Measurements from ENCODE around the gene PRKCQ.

Gene PRKCQ

DNA sequence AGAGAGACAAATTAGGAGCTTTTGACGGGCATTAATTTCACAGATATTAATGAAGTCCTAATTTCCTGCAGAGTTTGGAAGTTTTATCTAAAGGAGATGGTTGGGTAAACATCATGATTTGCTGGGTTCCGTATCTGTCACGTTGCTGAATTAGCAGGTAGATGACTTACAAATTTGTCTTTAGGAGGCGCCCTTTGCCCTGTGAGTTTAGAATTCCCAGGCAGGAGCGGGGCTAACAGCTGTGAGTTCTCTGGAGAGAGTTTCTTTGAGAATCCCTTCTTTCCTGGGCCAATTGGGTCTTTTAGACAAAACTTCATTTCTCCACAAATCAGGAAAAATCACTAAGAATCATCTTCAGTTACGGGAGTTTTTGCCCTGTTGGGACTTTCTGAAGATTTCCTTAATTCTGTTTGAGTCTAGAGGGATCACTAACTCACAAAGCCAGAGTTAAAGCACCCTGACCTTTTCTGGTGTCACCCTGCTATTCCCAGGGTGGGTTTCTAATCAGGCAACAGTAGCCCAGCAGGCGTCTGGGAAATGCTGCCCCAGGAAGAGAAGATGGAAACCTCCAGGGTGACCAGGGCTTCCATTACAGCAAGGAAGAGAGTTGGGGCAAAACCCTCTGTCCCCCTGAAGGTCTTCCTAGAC lies 63.7 kb downstream of the PRKCQ start:
- no peak for DNase-seq

GRCh38 chr10:6514844-6515780 lies 65.0 kb downstream of the PRKCQ start:
- DNase-seq = no peak

- DNase-seq = no peak
Observed at GRCh38 chr10:6514180-6514579, 65.9 kb downstream of the PRKCQ start.

DNA sequence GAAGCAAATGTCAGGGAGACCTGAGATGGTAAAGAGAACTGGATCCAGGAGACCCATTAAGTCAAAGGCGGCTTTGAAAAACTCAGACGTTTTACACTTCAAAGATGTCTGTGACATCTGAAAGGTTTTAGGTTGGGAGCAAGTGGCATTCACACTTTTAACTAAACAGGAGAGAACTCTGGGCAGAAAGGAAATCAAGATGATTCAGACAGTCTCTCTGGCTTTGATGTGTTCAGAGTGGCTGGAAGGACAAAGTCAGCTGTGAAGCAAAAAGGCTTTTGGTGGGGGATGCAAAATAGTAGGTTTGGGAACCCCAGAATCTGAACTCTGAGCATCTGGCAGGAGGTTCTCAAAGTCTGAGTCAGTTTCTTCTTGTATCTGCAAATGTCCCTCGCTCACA lies 66.6 kb downstream of the PRKCQ start:
- no peak for DNase-seq

DNA sequence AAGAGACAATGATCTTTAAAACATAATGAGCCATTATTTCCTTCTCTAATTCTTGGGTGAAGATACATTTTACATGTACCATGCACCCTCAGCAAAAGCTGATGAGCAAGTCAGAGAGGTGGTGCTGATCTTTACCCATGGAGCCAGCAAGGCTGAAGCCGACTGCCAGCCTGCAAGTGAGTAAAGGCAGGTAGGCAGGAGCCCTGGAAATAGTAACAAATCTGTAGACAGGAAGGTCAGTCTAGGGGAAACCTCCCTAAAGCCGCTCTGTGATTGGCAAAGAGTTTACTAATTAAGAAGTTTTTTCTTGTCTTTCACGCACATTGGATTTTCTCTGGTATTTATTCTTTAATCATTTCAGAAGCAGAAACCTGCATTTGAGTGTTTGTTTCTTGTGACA lies 67.9 kb downstream of the PRKCQ start:
- DNase-seq = no peak

DNA sequence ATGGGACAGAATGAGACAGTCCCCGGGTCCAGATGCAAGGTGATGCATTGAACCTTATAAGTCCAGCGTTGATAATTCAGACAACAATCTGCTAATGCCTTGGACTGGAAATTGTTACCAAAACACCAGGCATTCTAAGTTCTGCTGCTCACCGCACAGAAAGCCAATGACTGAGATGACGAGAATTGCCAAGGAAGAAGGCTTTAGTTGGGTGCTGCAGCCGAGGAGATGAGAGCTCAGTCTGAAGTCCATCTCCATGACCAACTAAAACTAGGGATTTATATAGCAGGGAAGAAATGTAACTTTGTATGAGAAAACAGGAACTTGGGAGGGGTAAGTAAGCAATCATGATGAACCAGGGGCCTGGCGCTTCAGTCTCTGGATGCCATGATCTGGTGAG lies 68.7 kb downstream of the PRKCQ start:
- DNase-seq = no peak

DNA sequence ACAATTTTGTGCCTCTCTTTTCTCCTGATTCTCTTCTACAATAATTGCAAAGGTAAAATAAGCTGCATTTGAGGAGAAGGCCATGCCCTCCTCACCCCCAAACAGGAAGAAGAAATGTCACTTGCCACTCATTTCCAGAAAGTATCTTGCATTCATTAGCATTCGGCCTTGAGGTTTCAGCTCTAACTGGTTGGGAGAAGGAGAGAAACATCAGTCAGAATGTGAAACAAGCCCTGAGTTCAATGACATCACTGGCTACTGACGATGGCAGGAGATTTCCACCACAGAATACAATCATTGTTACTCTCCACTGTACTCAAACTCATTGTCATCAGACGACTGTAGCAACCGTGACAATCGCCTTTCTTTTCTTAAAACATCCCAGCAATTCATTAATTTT lies 72.8 kb downstream of the PRKCQ start:
- no peak for DNase-seq

DNA sequence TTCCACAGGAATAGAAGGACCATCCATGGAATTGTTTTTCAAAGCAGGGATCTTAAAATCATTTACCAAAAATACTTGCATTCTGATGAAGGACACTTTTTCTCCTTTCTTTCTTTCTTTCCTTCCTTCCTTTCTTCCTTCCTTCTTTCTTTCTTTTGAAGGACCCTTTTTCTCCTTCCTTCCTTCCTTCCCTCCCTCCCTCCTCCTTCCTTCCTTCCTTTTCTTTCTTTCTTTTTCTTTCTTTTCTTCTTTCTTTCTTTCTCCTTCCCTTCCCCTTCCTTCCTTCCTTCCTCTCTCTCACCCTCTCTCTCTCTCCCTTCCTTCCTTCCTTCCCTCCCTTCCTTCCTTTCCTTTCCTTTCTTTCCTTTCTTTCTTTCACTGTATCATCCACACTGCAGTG lies 74.8 kb downstream of the PRKCQ start:
- no peak for DNase-seq

DNA sequence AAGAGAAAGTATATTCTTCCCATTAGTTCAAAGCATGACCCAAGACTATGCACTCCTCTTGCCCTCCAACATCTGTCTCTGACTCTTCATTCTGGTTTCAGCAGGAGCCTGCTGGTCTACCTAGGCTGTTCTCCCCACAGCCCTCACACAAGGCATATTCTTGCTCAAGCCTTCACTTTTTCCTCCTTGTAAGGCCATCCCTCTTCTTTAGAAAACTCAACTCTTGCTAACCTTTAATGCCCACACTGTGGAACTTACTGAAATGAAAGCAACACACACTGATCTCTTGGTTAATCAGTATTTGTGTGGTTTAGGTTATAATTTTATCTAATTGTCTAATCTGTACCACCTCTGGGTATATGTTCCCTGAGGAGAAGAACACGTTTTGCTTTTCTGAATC lies 75.8 kb downstream of the PRKCQ start:
- no peak for DNase-seq

DNA sequence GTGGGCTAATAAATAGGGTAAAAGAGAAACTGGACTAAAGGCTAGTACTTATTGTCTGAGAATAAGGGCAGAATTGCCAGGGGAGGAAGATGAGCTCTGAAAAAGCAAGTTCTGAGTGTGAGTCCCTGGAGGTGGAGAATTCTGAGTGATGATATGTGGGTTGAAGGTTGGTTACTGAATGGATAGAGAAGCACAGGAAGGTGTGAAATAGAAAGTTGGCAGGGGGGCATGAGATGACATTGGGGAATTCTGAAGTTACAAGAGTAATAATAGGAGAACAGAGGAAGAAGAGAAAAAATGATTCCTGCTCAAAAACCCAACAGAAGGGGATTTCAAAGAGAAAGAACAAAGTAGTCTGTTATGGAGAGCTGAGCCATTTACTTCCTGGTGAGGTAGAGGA lies 76.9 kb downstream of the PRKCQ start:
- DNase-seq = no peak

GRCh38 chr10:6501931-6502330 lies 78.1 kb downstream of the PRKCQ start:
- no peak for DNase-seq

DNA sequence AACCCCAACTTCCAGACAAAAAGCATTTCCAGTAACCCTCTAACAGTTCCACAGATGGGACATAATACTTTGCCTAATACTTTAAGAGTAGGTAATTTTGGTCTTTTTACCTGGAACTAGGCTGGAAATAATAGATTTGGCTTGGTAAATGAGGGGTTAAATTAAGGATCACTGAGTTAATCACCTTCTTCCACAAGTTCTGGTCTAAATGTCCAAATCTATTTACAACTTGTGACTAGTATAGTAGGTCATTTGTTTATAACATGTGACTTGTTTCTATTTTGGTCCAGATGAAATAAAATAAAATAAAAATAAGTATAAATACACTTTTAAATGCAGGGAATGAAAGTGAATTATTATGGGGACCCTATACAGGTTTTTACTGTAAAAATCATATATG lies 80.1 kb downstream of the PRKCQ start:
- no peak for DNase-seq

DNA sequence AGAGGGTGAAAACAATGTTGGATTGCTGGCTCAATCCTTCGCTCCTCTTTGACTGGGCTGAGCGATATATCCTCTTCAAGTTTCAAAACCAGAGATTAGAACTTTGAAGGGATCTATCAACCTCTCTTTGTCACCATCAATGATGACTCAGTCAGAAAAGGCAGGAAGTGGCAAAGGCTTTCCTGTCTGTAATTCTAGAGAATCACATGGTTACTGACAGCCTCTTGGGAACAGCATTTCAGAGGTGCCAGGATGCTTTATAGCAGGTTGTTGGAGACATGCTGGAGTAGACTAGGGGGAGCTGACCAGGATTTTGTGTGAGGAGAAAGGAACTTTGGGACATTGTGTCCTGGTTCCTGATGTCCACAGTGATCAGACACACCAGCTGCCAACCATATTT lies 81.3 kb downstream of the PRKCQ start:
- DNase-seq = no peak

- DNase-seq = no peak
Observed at GRCh38 chr10:6497620-6498019, 82.5 kb downstream of the PRKCQ start.

- DNase-seq = no peak
Observed at GRCh38 chr10:6494936-6495592, 85.0 kb downstream of the PRKCQ start.

GRCh38 chr10:6494442-6494819 lies 85.6 kb downstream of the PRKCQ start:
- DNase-seq = no peak

GRCh38 chr10:6493521-6494441 lies 86.3 kb downstream of the PRKCQ start:
- no peak for DNase-seq

- DNase-seq = no peak
Observed at GRCh38 chr10:6492896-6493295, 87.2 kb downstream of the PRKCQ start.

GRCh38 chr10:6491841-6492609 lies 88.1 kb downstream of the PRKCQ start:
- DNase-seq = no peak

- no peak for DNase-seq
Observed at GRCh38 chr10:6490614-6491013, 89.5 kb downstream of the PRKCQ start.

GRCh38 chr10:6487920-6488319 lies 92.2 kb downstream of the PRKCQ start:
- DNase-seq = no peak

- no peak for DNase-seq
Observed at GRCh38 chr10:6486309-6486708, 93.8 kb downstream of the PRKCQ start.

All from NCI-H446 treated with DMSO at 0.1 percent for 48 hours (cell line).